SKM-1 treated with dmso at 0.1 percent for 144 hours (cell line): ENCODE data around the gene MRE11.
A peak's percentile ranks its signal among the peaks of the same experiment; 100 is the strongest.
"Not testable (repeated sequence)": the region's sequence is repeated elsewhere in the genome, so short reads cannot be mapped to it uniquely, and the experiment has no call there.

ENCODE experiments used
- DNase-seq: peaks from one replicate; lab custom pipeline; 2025; ENCODE audit not compliant: unreplicated experiment; lab: John Stamatoyannopoulos, UW

MRE11 gene

DNA sequence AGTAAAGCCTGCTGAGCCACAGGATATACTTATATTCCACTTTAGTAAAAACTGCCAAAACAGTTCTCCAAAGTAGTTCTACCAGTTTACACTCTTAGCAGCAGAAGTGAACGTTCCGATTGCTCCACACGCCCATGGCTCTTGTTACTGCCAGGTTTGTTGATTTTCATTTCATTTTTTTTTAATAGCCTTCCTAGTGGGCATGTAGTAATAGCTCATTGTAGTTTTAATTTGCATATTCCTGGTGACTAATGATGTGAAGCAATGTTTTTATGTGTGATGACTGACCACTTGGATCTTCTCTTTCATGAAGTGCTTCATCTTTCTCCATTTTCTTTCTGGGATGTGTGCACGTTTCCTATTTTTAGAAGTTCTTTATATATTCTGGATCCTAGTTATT, 13.8 kb upstream of the MRE11 start:
- DNase-seq, result no peak

DNA sequence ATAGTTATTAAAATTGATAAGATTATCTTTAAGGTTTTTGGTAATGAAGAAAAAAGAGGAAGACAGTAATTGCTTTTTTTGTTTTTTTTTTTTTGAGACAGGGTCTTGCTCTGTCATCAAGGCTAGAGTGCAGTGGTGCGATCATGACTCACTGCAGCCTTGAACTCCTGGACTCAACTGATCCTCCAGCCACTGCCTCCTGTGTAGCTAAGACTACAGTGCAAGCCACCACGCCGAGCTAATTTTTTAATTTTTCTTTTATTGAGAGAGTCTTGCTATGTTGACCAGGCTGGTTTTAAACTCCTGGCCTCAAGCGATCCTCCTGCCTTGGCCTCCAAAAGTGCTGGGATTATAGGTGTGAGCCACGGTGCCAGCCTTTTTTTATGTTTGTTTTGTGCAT, 12.9 kb upstream of the MRE11 start:
- DNase-seq, result not testable (repeated sequence)

DNA sequence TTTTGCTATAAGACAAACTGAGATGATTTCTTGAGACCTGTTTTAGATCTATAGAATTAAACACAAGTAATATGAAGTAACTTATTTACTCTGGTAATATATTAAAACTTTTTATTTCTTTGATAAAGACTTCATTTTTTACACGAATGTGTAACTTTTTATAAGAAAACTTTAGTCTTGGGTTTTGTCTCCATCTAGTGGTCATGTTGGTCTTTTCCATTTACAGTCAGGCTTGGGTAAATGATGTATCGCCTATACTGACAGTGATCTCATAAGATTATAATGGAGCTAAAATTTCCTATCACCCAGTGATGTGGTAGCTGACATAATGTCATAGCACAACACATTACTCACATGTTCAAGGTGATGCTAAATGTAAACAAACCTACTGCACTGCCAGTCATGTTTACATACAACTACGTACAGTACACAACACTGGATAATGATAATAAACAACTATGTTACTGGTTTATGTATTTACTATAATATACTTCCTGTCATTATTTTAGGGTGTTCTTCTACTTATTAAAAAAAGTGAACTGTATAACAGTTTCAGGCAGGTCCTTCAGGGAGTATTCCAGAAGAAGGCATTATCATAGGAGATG, 11.1 kb upstream of the MRE11 start:
- peak; percentile 27 for DNase-seq

GRCh38 chr11:94501522-94501921, 7.9 kb upstream of the MRE11 start:
- no peak for DNase-seq

DNA sequence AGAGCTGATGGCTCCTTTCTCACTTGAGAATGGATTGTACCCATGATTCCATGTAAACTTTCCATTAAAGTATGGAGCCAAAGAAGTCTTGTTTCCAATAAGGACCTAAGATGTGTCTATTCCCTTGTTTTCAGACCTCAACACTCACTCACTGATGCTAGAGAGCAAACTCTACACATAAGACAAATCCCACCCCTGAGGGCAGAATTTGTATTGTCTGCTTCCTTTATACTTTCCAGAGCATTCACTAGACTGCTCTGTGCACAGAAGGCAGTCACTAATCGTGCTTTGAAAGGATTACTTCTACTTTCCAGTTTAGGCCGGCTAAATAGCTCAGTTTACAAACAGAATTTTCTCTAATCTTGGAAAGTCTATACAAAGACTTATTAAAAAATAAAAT, 6.5 kb upstream of the MRE11 start:
- DNase-seq, result no peak

- DNase-seq, result peak; percentile 47
Observed at GRCh38 chr11:94494126-94494680, 559 bp upstream of the MRE11 start.

DNA sequence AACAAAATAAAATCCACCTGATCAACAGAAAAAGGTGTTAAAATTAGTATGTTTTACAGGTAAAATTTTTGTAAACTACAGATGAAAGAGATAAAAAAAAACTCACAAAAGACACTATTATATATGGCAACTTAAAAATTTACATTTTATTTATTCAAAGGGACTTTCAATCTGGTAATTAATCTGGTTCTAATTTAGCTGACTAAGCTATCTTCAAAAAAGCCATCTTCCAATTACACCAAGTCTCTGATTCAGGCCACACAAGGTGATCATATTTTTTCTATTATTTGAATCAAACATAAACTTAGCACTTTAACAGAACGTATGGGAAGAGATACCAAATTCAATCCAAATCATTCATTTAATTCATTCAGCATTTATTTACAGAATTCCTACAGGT, 7.6 kb downstream of the MRE11 start:
- no peak for DNase-seq

- DNase-seq, result no peak
Observed at GRCh38 chr11:94481342-94481741, 12.3 kb downstream of the MRE11 start.

DNA sequence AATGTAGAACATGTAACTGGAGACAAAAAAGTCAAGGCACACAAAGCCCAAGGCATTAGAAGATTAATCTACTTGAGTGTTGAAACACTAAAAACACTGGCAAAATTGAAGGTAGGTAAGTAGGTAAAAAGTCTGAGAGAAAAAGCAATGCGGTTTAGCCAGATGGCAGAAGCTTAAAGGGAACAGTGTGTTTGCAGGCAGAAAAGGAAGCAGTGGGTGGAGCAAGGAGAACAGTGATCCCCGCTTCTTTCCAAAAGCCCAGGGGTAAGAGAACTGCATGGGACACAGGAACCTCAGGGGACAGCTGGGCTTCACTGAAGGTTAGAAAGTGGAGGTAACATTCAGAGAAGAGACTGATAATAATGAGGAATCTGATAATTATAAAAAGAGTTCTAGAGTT, 16.0 kb downstream of the MRE11 start:
- DNase-seq, result no peak

DNA sequence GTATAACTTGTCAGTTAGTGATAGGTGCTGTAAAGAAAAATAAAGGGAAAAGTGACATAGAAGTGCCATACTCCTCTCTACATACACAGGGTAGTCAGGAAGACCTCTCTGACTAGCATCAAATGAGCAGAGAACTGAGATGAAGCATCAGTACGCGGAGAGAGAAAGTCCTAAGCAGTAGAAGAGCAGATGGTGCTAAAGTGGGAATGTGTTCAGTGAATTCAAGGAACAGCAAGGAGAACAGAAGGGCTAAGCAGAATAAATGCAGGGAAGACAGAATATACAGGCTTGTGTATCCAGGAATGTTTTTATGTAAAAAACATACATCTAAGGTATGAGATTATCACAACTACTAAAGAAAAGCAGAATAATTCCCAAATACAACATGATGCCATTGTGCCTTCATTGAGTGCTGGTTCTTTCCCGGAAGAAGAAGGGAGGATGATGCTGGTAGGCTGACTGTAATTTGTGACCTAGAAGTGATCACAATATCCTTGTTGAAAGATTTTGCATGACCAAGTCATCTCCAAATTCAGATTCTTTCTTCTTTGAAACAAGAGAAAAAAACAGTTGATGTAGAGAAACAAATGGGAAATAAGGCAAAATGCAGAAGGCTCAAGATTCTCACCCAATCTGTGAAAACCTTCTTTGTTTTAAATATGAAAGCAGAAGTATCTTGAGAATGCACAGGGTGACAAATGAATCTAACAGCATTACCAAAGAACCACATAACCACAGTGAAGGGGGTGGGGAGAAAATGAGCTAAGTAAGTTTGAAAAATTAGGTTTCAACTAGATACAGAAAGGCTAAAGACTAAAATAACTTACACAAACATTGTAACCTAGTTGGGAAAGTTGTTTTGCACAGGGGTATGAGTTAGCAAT, 20.5 kb downstream of the MRE11 start:
- peak; percentile 79 for DNase-seq

GRCh38 chr11:94469416-94469815, 24.2 kb downstream of the MRE11 start:
- no peak for DNase-seq

- DNase-seq, result no peak
Observed at GRCh38 chr11:94459576-94459975, 34.1 kb downstream of the MRE11 start.

- DNase-seq, result no peak
Observed at GRCh38 chr11:94457118-94458029, 36.3 kb downstream of the MRE11 start.

DNA sequence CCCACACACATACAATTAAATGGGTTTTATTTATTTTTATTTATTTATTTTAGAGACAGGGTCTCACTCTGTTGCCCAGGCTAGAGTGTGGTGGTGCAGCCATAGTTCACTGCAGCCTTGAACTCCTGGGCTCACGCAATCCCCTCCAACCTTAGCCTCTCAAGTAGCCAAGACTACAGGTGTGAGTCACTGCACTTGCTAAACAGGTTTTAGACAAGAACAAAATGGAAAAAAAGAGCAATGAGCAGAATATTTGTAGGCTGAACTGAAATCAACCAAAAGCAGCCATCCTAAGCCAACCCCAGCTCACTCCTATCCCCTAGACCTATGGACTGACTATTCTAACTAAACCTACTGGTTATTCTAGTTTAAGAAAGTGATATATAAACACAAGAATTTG, 37.8 kb downstream of the MRE11 start:
- no peak for DNase-seq

DNA sequence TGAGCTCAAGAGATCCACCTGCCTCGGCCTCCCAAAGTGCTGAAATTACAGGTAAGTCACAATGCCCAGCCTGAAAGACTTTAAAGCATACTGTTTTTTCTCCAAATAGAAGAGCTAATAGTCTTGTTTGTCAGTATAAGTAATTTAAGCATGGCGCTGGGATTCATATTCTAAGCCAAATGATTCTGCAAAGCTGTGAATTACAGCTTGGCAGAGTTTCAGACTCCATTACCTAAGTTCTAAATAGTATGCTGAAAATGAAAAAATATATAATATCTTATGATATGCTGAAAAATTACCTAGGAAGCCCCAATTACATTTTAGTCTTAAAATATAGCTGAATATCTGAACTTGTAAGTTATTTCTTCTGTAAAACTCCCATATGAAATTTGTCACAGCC, 39.3 kb downstream of the MRE11 start:
- DNase-seq, result no peak

- no peak for DNase-seq
Observed at GRCh38 chr11:94452988-94453387, 40.7 kb downstream of the MRE11 start.

GRCh38 chr11:94450048-94450447, 43.6 kb downstream of the MRE11 start:
- no peak for DNase-seq

GRCh38 chr11:94449437-94449836, 44.2 kb downstream of the MRE11 start:
- no peak for DNase-seq

- DNase-seq, result no peak
Observed at GRCh38 chr11:94449029-94449428, 44.6 kb downstream of the MRE11 start.

GRCh38 chr11:94447149-94447548, 46.5 kb downstream of the MRE11 start:
- DNase-seq, result no peak

DNA sequence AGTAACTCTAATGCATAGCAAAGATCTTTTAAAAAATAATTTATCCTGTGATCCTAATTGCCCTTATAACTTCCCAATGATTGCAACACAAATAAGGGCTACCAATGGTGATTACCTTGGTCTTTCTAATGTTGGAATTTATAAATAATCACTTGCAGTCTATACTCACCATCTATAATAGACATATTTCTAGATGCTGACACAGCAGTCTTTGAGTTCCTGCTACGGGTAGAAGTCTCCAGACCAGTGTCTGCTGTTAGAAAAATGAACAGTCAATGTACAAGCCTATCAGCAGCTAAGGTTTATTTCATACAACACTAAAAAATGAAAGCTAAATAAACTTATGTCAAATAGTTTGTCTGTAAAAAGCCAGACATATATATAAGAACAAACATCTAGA, 48.0 kb downstream of the MRE11 start:
- DNase-seq, result no peak
